H1 (cell line): ENCODE data around the gene SLC13A5. TPM values are rescaled to one million over a fixed set of nuclear protein-coding genes. Genes with fewer than 3 reads are reported as not detected.

Source experiments
- CTCF ChIA-PET: fragments of 300-600 bp; sonication (Branson Sonifier 250); formaldehyde crosslinking; loops from one replicate; lab custom pipeline; 2021; ENCODE audit not compliant: partially characterized antibody; lab: Charles Lee
- POLR2A ChIA-PET: fragments of 300-600 bp; sonication (Branson Sonifier 250); formaldehyde crosslinking; loops from one replicate; lab custom pipeline; 2021; ENCODE audit warnings: inconsistent platforms; ENCODE audit not compliant: partially characterized antibody; lab: Charles Lee
- DNase-seq, 2 experiments: peaks; one replicate each; pipeline versions ENCODE4 v3.0.0 to v3.0.0-alpha.2; 2010 to 2022; ENCODE audit warnings: low spot score in 2 of 2, low read depth in 1 of 2, mixed read lengths in 1 of 2
- FAIRE-seq: peaks from 2 replicates; lab custom pipeline; 2011; peaks lifted over from hg19 to GRCh38; lab: Jason Lieb, UNC
- H2AFZ ChIP-seq: 2 replicates; pipeline ENCODE4 v1.8.1; 2012; ENCODE audit warnings: low read length, inconsistent platforms
- H2AK5ac ChIP-seq: 2 replicates; pipeline ENCODE4 v1.6.1; 2013; ENCODE audit warnings: low read depth, low read length
- H2BK120ac ChIP-seq: replicated peaks from 2 replicates; pipeline ENCODE3; 2013; ENCODE audit warnings: low read depth, low read length, inconsistent platforms
- H2BK12ac ChIP-seq: 2 replicates; pipeline ENCODE4 v1.6.1; 2013; ENCODE audit warnings: low read depth, low read length
- H2BK15ac ChIP-seq: 2 replicates; pipeline ENCODE4 v1.6.1; 2013; ENCODE audit warnings: low read length
- H2BK20ac ChIP-seq: 2 replicates; pipeline ENCODE4 v1.6.1; 2013; ENCODE audit warnings: low read length
- H2BK5ac ChIP-seq: 2 replicates; pipeline ENCODE4 v1.6.1; 2013; ENCODE audit warnings: low read depth, low read length
- H3K14ac ChIP-seq: 2 replicates; pipeline ENCODE4 v1.6.1; 2013; ENCODE audit warnings: inconsistent platforms; ENCODE audit not compliant: insufficient read length
- H3K18ac ChIP-seq: 2 replicates; pipeline ENCODE4 v1.6.1; 2013; ENCODE audit warnings: low read length; ENCODE audit errors: extremely low read depth
- H3K23ac ChIP-seq: 2 replicates; pipeline ENCODE4 v1.6.1; 2013; ENCODE audit warnings: inconsistent platforms; ENCODE audit not compliant: insufficient read length
- H3K23me2 ChIP-seq: 2 replicates; pipeline ENCODE4 v1.6.1; 2013; ENCODE audit warnings: low read depth, low read length
- H3K27ac ChIP-seq: 2 replicates; pipeline ENCODE4 v1.6.1; 2011; ENCODE audit warnings: low read depth, low read length, inconsistent platforms
- H3K27me3 ChIP-seq, 4 experiments: replicated peaks in 1 of 4; 1 replicate in 1 of 4; 2 replicates in 3 of 4; pipeline versions ENCODE4 v1.6.1 to v1.8.1; 2011 to 2013; ENCODE audit warnings: low read length in 3 of 4, mild to moderate bottlenecking in 3 of 4, inconsistent platforms in 2 of 4, mixed read lengths in 2 of 4, moderate library complexity in 1 of 4; ENCODE audit not compliant: control insufficient read depth in 3 of 4, insufficient read depth in 3 of 4; ENCODE audit errors: extremely low read depth in 1 of 4
- H3K36me3 ChIP-seq, 4 experiments: 2 replicates each; pipeline versions ENCODE4 v1.6.1 to v1.8.1; 2011 to 2013; ENCODE audit warnings: mild to moderate bottlenecking in 4 of 4, low read length in 3 of 4, moderate library complexity in 2 of 4, control low read depth in 1 of 4, inconsistent platforms in 1 of 4; ENCODE audit not compliant: insufficient read depth in 4 of 4, control insufficient read depth in 2 of 4
- H3K4ac ChIP-seq: replicated peaks from 2 replicates; pipeline ENCODE3; 2013; ENCODE audit warnings: low read length, low read depth, mixed read lengths, inconsistent platforms; ENCODE audit not compliant: insufficient read length
- H3K4me1 ChIP-seq, 4 experiments: replicated peaks in 1 of 4; 1 replicate in 1 of 4; 2 replicates in 3 of 4; pipeline versions ENCODE4 v1.6.1 to v1.8.1; 2011 to 2013; ENCODE audit warnings: low read length in 3 of 4, inconsistent platforms in 2 of 4, mixed read lengths in 1 of 4; ENCODE audit not compliant: insufficient read depth in 4 of 4, control insufficient read depth in 3 of 4
- H3K4me2 ChIP-seq, 2 experiments: 2 replicates each; pipeline versions ENCODE4 v1.6.1 to v1.8.1; 2011 to 2013; ENCODE audit warnings: low read depth in 2 of 2, low read length in 2 of 2, control low read depth in 1 of 2, inconsistent platforms in 1 of 2, mild to moderate bottlenecking in 1 of 2; ENCODE audit not compliant: insufficient read depth in 1 of 2
- H3K4me3 ChIP-seq, 4 experiments: fragments of 200-600, 300-600 bp in 1 of 4; sonication (generic), shearing (Covaris generic), sonication (Bioruptor Twin) in 1 of 4; 2 replicates each; pipeline versions ENCODE4 v1.5.1 to v1.8.1; 2011 to 2016; ENCODE audit warnings: low read length in 4 of 4, low read depth in 3 of 4, control low read depth in 2 of 4, inconsistent platforms in 2 of 4, mild to moderate bottlenecking in 2 of 4, mixed read lengths in 1 of 4, moderate library complexity in 1 of 4; ENCODE audit not compliant: insufficient read depth in 2 of 4; ENCODE audit errors: extremely low read depth in 1 of 4
- H3K56ac ChIP-seq: replicated peaks from 2 replicates; pipeline ENCODE3; 2013; ENCODE audit warnings: low read depth, mild to moderate bottlenecking, mixed read lengths, low read length, inconsistent platforms; ENCODE audit not compliant: insufficient read length
- H3K79me1 ChIP-seq: 2 replicates; pipeline ENCODE4 v1.6.1; 2013; ENCODE audit warnings: low read depth, low read length, control low read depth
- H3K79me2 ChIP-seq, 2 experiments: 2 replicates each; pipeline versions ENCODE4 v1.6.1 to v1.8.1; 2012 to 2013; ENCODE audit warnings: low read length in 2 of 2, mild to moderate bottlenecking in 2 of 2, inconsistent platforms in 1 of 2; ENCODE audit not compliant: insufficient read depth in 2 of 2, control insufficient read depth in 1 of 2
- H3K9ac ChIP-seq, 4 experiments: replicated peaks in 1 of 4; 1 replicate in 1 of 4; 2 replicates in 3 of 4; pipeline versions ENCODE4 v1.6.1 to v1.8.1; 2011 to 2013; ENCODE audit warnings: low read depth in 3 of 4, low read length in 3 of 4, control low read depth in 2 of 4, mild to moderate bottlenecking in 2 of 4, moderate library complexity in 2 of 4, inconsistent platforms in 1 of 4; ENCODE audit errors: extremely low read depth in 1 of 4
- H3K9me3 ChIP-seq, 2 experiments: 2 replicates each; pipeline versions ENCODE4 v1.6.1 to v1.8.1; 2012 to 2013; ENCODE audit warnings: mild to moderate bottlenecking in 2 of 2, moderate library complexity in 2 of 2, control low read depth in 1 of 2, inconsistent platforms in 1 of 2, low read depth in 1 of 2, low read length in 1 of 2, mixed read lengths in 1 of 2; ENCODE audit not compliant: insufficient read depth in 2 of 2
- H4K20me1 ChIP-seq, 2 experiments: replicated peaks in 1 of 2; 2 replicates each; pipeline versions ENCODE3 to v1.8.1; 2011 to 2013; ENCODE audit warnings: inconsistent platforms in 2 of 2, low read length in 2 of 2, mild to moderate bottlenecking in 1 of 2; ENCODE audit not compliant: insufficient read depth in 2 of 2, control insufficient read depth in 1 of 2
- H4K5ac ChIP-seq: 2 replicates; pipeline ENCODE4 v1.6.1; 2013; ENCODE audit warnings: low read length, low read depth, mixed read lengths, inconsistent platforms; ENCODE audit not compliant: insufficient read length
- H4K8ac ChIP-seq: 2 replicates; pipeline ENCODE4 v1.8.0; 2013; ENCODE audit warnings: mild to moderate bottlenecking, moderate library complexity, low read length, inconsistent platforms; ENCODE audit not compliant: insufficient read depth; ENCODE audit errors: extremely low read depth
- H4K91ac ChIP-seq: replicated peaks from 2 replicates; pipeline ENCODE3; 2013; ENCODE audit warnings: low read length, mixed read lengths, inconsistent platforms; ENCODE audit not compliant: insufficient read length
- ASH2L ChIP-seq: fragments of 200-600, 300-600 bp; sonication (generic); IDR thresholded peaks from one replicate; pipeline ENCODE4 v1.7.1; 2017; ENCODE audit warnings: low read length
- CHD1 ChIP-seq: IDR thresholded peaks from 2 replicates; pipeline ENCODE4 v1.6.1; 2012; ENCODE audit warnings: low read depth, low read length, improper control_type of control experiment
- EZH2 ChIP-seq: fragments of 200-600 bp; sonication (generic); IDR thresholded peaks from 2 replicates; pipeline ENCODE4 v1.7.1; 2012; ENCODE audit warnings: low read depth, mild to moderate bottlenecking, moderate library complexity, low read length, inconsistent platforms; ENCODE audit not compliant: severe bottlenecking
- FOSL1 ChIP-seq: IDR thresholded peaks from 2 replicates; pipeline ENCODE4 v1.6.1; 2011; ENCODE audit warnings: mild to moderate bottlenecking, low read depth, low read length, moderate library complexity; ENCODE audit not compliant: insufficient read depth
- POLR2AphosphoS5 ChIP-seq: IDR thresholded peaks from 2 replicates; pipeline ENCODE4 v1.6.1; 2011; ENCODE audit warnings: low read depth, low read length
- SIN3A ChIP-seq, 2 experiments: IDR thresholded peaks in 1 of 2; conservative IDR thresholded peaks in 1 of 2; 2 replicates each; pipeline ENCODE4 v1.6.1; 2011 to 2012; ENCODE audit warnings: low read length in 2 of 2, improper control_type of control experiment in 1 of 2, low read depth in 1 of 2, mild to moderate bottlenecking in 1 of 2
- SIX5 ChIP-seq: IDR thresholded peaks from 2 replicates; pipeline ENCODE4 v1.6.1; 2011; ENCODE audit warnings: mild to moderate bottlenecking, low read depth, low read length
- TAF1 ChIP-seq: IDR thresholded peaks from 2 replicates; pipeline ENCODE4 v1.6.1; 2011; ENCODE audit warnings: mild to moderate bottlenecking, low read depth, low read length
- TAF7 ChIP-seq: optimal IDR thresholded peaks from 2 replicates; pipeline ENCODE3; 2011; ENCODE audit warnings: low read depth, mild to moderate bottlenecking, inconsistent platforms, low read length, moderate library complexity, borderline replicate concordance
- whole genome bisulfite sequencing, 2 experiments: shearing (Covaris generic) in 1 of 2; methylation state at CpG; one replicate each; pipeline versions ENCODE4 v1.1.6 to v1.1.7; 2013 to 2015; ENCODE audit warnings: low lambda C conversion rate in 2 of 2, mixed read lengths in 2 of 2, inconsistent platforms in 1 of 2, low coverage in 1 of 2, missing lambda C conversion rate in 1 of 2; ENCODE audit not compliant: insufficient replicate concordance in 2 of 2, insufficient coverage in 1 of 2, insufficient read length in 1 of 2; ENCODE audit errors: extremely low coverage in 1 of 2, missing lambda C conversion rate in 1 of 2; 5-methylcytosine and 5-hydroxymethylcytosine counted together
- polyA plus RNA-seq, 7 experiments: library from polyadenylated mRNA; depleted of rRNA in 3 of 7; stranded (reverse) in 5 of 7; unstranded in 2 of 7; fragments of >200 nt in 5 of 7; fragments of 200-250 nt in 2 of 7; gene quantifications; 1 replicate in 5 of 7; 2 replicates in 1 of 7; 4 replicates in 1 of 7; pipeline versions ENCODE4 v1.2.1 to v1.2.3, GENCODE V29; 2011 to 2013; ENCODE audit warnings: missing spikeins in 2 of 7, mixed read lengths in 2 of 7
- total RNA-seq: library from RNA; stranded (reverse); fragmentation: NEBNext Ultra II Directional; extraction: Animal tissue kit (Norgen Biotek cat#: 25700); gene quantifications from 2 replicates; pipeline ENCODE4 v1.2.1, GENCODE V29; 2021
- TF ChIP-seq, protein P1 (sequence below): IDR thresholded peaks from 2 replicates; pipeline ENCODE4 v1.6.1; 2012; ENCODE audit warnings: inconsistent platforms
- TF ChIP-seq, protein P2 (sequence below): IDR thresholded peaks from 2 replicates; pipeline ENCODE4 v1.6.1; 2012; ENCODE audit warnings: low read length, inconsistent platforms

SLC13A5 gene
- total and polyA plus RNA-seq, 2 of the 8 experiments (the other 6 are each of a cell fraction or from before 2014, with no cell fraction given): 2.1 to 2.6 TPM

DNA sequence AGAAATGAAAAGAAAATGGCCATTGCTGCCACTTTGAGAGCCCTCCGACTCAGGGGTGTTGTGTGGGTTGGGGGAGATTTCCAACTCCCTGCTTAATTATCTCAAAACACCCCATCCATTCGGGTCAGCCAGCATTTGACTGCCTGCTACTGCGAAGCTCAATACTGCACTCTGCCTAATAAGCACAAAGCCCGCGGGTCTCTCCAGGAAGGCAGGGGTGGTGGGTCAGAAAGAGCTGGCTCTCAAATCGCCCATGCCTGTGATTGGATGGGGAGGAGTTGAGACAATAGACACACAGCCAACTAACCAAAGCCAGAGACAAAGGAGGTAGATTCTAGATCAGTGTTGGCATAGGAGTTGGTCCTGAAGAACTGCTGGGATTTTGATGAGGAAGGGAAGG is 40.4 kb upstream of the SLC13A5 start:
- H3K4me2 ChIP-seq: no peak overlapping the region

More for the DNA sequence above, 40.4 kb upstream of the SLC13A5 start:
- ChIA-PET POLR2A (interaction anchor here (0.9 kb wide), 1 partner anchor 19 kb away, joined by 3 read pairs; no protein-coding TSS in a partner anchor), CTCF (interaction anchor here (0.7 to 1.1 kb wide), 2 partner anchors 13 to 83 kb away, joined by 3 read pairs; no protein-coding TSS in a partner anchor)
- H3K23me2 ChIP-seq: peaks cover 1% of the 10 kb centered on the region; the same call in 1 of the 2 replicates
- H4K5ac ChIP-seq: no peak overlapping the region
- H2BK20ac ChIP-seq: no peak overlapping the region
- no peak overlapping the region for H4K91ac ChIP-seq
- no peaks in the 10 kb centered on the region for H3K9me3 ChIP-seq
- no peak overlapping the region for H3K4me3 ChIP-seq
- no peak for DNase-seq
- no peak overlapping the region for H3K27ac ChIP-seq
- H3K9ac ChIP-seq: no peak overlapping the region; a peak in 1 of 7 replicates
- no peak overlapping the region for H2BK12ac ChIP-seq
- H2BK120ac ChIP-seq: no peak overlapping the region
- H3K4ac ChIP-seq: no peak overlapping the region
- no peaks in the 10 kb centered on the region for H3K79me2 ChIP-seq
- H4K8ac ChIP-seq: peak overlapping the region; percentile 57; the same call in 1 of the 2 replicates
- no peaks in the 10 kb centered on the region; a peak in 1 of 7 replicates for H3K27me3 ChIP-seq
- TF ChIP-seq TAF7 (no peak), SIX5 (no peak), TAF1 (no peak), POLR2AphosphoS5 (no peak), CHD1 (no peak), EZH2 (no peak), ASH2L (no peak), FOSL1 (no peak), SIN3A (conservative IDR thresholded peaks at IDR 0.05 in 1 of 2, IDR thresholded peaks at IDR 0.05 in 1 of 2; ENCODE audit: low read depth in 1 of 2, low read length in 2 of 2) (no peak)
- TF ChIP-seq, protein P1, sequence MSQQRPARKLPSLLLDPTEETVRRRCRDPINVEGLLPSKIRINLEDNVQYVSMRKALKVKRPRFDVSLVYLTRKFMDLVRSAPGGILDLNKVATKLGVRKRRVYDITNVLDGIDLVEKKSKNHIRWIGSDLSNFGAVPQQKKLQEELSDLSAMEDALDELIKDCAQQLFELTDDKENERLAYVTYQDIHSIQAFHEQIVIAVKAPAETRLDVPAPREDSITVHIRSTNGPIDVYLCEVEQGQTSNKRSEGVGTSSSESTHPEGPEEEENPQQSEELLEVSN: no peak
- TF ChIP-seq, protein P2, sequence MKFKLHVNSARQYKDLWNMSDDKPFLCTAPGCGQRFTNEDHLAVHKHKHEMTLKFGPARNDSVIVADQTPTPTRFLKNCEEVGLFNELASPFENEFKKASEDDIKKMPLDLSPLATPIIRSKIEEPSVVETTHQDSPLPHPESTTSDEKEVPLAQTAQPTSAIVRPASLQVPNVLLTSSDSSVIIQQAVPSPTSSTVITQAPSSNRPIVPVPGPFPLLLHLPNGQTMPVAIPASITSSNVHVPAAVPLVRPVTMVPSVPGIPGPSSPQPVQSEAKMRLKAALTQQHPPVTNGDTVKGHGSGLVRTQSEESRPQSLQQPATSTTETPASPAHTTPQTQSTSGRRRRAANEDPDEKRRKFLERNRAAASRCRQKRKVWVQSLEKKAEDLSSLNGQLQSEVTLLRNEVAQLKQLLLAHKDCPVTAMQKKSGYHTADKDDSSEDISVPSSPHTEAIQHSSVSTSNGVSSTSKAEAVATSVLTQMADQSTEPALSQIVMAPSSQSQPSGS: no peak
- no peak overlapping the region for H2BK15ac ChIP-seq
- H2AK5ac ChIP-seq: no peak overlapping the region
- H2AFZ ChIP-seq: peak overlapping the region; percentile 73; the same call in 1 of the 2 replicates
- no peak overlapping the region for H3K14ac ChIP-seq
- H4K20me1 ChIP-seq: no peaks in the 10 kb centered on the region
- no peak overlapping the region for H3K18ac ChIP-seq
- WGBS, 2 experiments: 81% methylated on average over 6 of the region's 6 CpGs; no CpG with 5 or more reads in 1 of the 2 experiments
- H3K56ac ChIP-seq: no peak overlapping the region
- no peaks in the 10 kb centered on the region for H3K79me1 ChIP-seq
- H3K4me1 ChIP-seq: peaks cover 0 to 6% (median 3%) of the 10 kb centered on the region in 4 experiments; a peak in 3 of 7 replicates
- no peak overlapping the region for H3K23ac ChIP-seq
- no peak for FAIRE-seq
- no peak overlapping the region for H2BK5ac ChIP-seq
- no peaks in the 10 kb centered on the region for H3K36me3 ChIP-seq
